CMK (cell line): ENCODE results near the gene PICK1.

Source experiments
- DNase-seq: peaks from one replicate; pipeline ENCODE4 v3.0.0-alpha.2; 2010; ENCODE audit warnings: low read depth

The PICK1 gene

GRCh38 chr22:38088629-38089473 lies 31.6 kb downstream of the PICK1 start:
- DNase-seq: no peak

- DNase-seq: no peak
These were observed 32.3 kb downstream of the PICK1 start for GRCh38 chr22:38089474-38089851.

- DNase-seq: no peak
These were observed 39.9 kb downstream of the PICK1 start for GRCh38 chr22:38097058-38097457.

- no peak for DNase-seq
These were observed 40.6 kb downstream of the PICK1 start for GRCh38 chr22:38097557-38098409.

GRCh38 chr22:38098410-38099249 lies 41.4 kb downstream of the PICK1 start:
- DNase-seq: no peak

- DNase-seq: no peak
These were observed 46.4 kb downstream of the PICK1 start for GRCh38 chr22:38103641-38104040.

- no peak for DNase-seq
These were observed 46.9 kb downstream of the PICK1 start for GRCh38 chr22:38104084-38104483.

- no peak for DNase-seq
These were observed 49.8 kb downstream of the PICK1 start for GRCh38 chr22:38106814-38107578.

- DNase-seq: no peak
These were observed 50.7 kb downstream of the PICK1 start for GRCh38 chr22:38107692-38108515.

GRCh38 chr22:38108561-38109319 lies 51.5 kb downstream of the PICK1 start:
- no peak for DNase-seq

- no peak for DNase-seq
These were observed 52.3 kb downstream of the PICK1 start for GRCh38 chr22:38109371-38110001.

- no peak for DNase-seq
These were observed 53.0 kb downstream of the PICK1 start, which contains the start of gene BAIAP2L2 for GRCh38 chr22:38110008-38110862. BAIAP2L2 (minus strand) TSS chr22:38110684; CDS start chr22:38110525, 159 bp downstream.

GRCh38 chr22:38110863-38111852 lies 54.0 kb downstream of the PICK1 start:
- no peak for DNase-seq

- no peak for DNase-seq
These were observed 54.7 kb downstream of the PICK1 start for GRCh38 chr22:38111925-38112355.

- no peak for DNase-seq
These were observed 55.2 kb downstream of the PICK1 start for GRCh38 chr22:38112381-38112780.

GRCh38 chr22:38114484-38115398 lies 57.5 kb downstream of the PICK1 start:
- DNase-seq: peak; percentile 61
